Neural cell (in vitro differentiated cells): ENCODE data around the gene URI1. TPM values are rescaled to one million over a fixed set of nuclear protein-coding genes. Genes with fewer than 3 reads are reported as not detected.

ENCODE experiments used
- H2AFZ ChIP-seq: fragments of 200-600, 300-800 bp; sonication (generic), shearing (Covaris generic); 2 replicates; pipeline ENCODE4 v1.6.0; 2014; ENCODE audit warnings: low read depth, mild to moderate bottlenecking, antibody characterized with exemption, low read length, moderate library complexity
- H3F3A ChIP-seq: fragments of 200-600 bp; shearing (Covaris generic); 2 replicates; pipeline ENCODE4 v1.6.1; 2016; ENCODE audit warnings: mild to moderate bottlenecking, moderate library complexity, mixed read lengths, antibody characterized with exemption, low read length; ENCODE audit not compliant: insufficient read depth, poor library complexity, severe bottlenecking
- H3K27ac ChIP-seq: fragments of 200-600, 300-800 bp; sonication (generic), shearing (Covaris generic); 2 replicates; pipeline ENCODE4 v1.5.1; 2014; ENCODE audit warnings: mild to moderate bottlenecking, low read length, moderate library complexity
- H3K27me3 ChIP-seq: fragments of 300-800, 200-600 bp; sonication (generic), shearing (Covaris generic); 2 replicates; pipeline ENCODE4 v1.6.0; 2014; ENCODE audit warnings: mild to moderate bottlenecking, low read depth, low read length, moderate library complexity; ENCODE audit not compliant: insufficient read depth
- H3K36me3 ChIP-seq: fragments of 300-800, 200-600 bp; sonication (generic), shearing (Covaris generic); 2 replicates; pipeline ENCODE4 v1.5.1; 2014; ENCODE audit warnings: mild to moderate bottlenecking, antibody characterized with exemption, low read length, moderate library complexity; ENCODE audit not compliant: insufficient read depth
- H3K4me2 ChIP-seq: fragments of 300-800, 200-600 bp; sonication (generic), shearing (Covaris generic); 2 replicates; pipeline ENCODE4 v1.6.0; 2014; ENCODE audit warnings: mild to moderate bottlenecking, low read length
- H3K4me3 ChIP-seq: fragments of 300-800, 200-600 bp; sonication (generic), shearing (Covaris generic); 2 replicates; pipeline ENCODE4 v1.5.1; 2014; ENCODE audit warnings: mild to moderate bottlenecking, low read length, moderate library complexity
- H3K79me2 ChIP-seq: fragments of 200-600 bp; shearing (Covaris generic); replicated peaks from 2 replicates; pipeline ENCODE4 v1.6.0; 2014; ENCODE audit warnings: mild to moderate bottlenecking, low read length, moderate library complexity; ENCODE audit not compliant: insufficient read depth
- H3K9ac ChIP-seq: fragments of 300-800, 200-600 bp; sonication (generic), shearing (Covaris generic); 2 replicates; pipeline ENCODE4 v1.6.1; 2016; ENCODE audit warnings: mild to moderate bottlenecking, low read length, mixed read lengths
- H3K9me2 ChIP-seq: fragments of 200-600 bp; shearing (Covaris generic); 2 replicates; pipeline ENCODE4 v1.6.1; 2016; ENCODE audit warnings: mild to moderate bottlenecking, low read length, mixed read lengths; ENCODE audit not compliant: insufficient read depth
- H3K9me3 ChIP-seq: fragments of 200-600, 300-800 bp; sonication (generic), shearing (Covaris generic); 2 replicates; pipeline ENCODE4 v1.6.1; 2016; ENCODE audit warnings: mild to moderate bottlenecking, mixed run types, low read length, moderate library complexity, mixed read lengths
- H4K20me1 ChIP-seq: fragments of 200-600 bp; shearing (Covaris generic); 2 replicates; pipeline ENCODE4 v1.6.1; 2016; ENCODE audit warnings: mild to moderate bottlenecking, mixed run types; ENCODE audit not compliant: insufficient read depth
- CTCF ChIP-seq: fragments of 450-650 bp; IDR thresholded peaks from 2 replicates; pipeline ENCODE4 v1.5.1; 2014; ENCODE audit warnings: antibody characterized with exemption, mild to moderate bottlenecking, moderate library complexity; ENCODE audit not compliant: poor library complexity, severe bottlenecking
- EP300 ChIP-seq: fragments of 450-650 bp; conservative IDR thresholded peaks from 2 replicates; pipeline ENCODE4 v1.6.1; 2014; ENCODE audit warnings: antibody characterized with exemption, mild to moderate bottlenecking, moderate library complexity; ENCODE audit not compliant: poor library complexity, severe bottlenecking
- EZH2 ChIP-seq: fragments of 200-600, 300-800 bp; shearing (Covaris generic), sonication (generic); IDR thresholded peaks from 2 replicates; pipeline ENCODE4 v1.6.1; 2014; ENCODE audit warnings: antibody characterized with exemption, low read length, borderline replicate concordance, mild to moderate bottlenecking; ENCODE audit not compliant: insufficient read depth, poor library complexity, severe bottlenecking
- MXI1 ChIP-seq: fragments of 450-650 bp; conservative IDR thresholded peaks from 2 replicates; pipeline ENCODE4 v1.6.1; 2014; ENCODE audit warnings: antibody characterized with exemption, mild to moderate bottlenecking; ENCODE audit not compliant: poor library complexity, severe bottlenecking
- POLR2AphosphoS5 ChIP-seq: IDR thresholded peaks from 2 replicates; pipeline ENCODE4 v1.6.1; 2012
- RAD21 ChIP-seq: fragments of 450-650 bp; conservative IDR thresholded peaks from 2 replicates; pipeline ENCODE4 v1.6.1; 2014; ENCODE audit warnings: antibody characterized with exemption, mild to moderate bottlenecking, moderate library complexity
- SMC3 ChIP-seq: fragments of 450-650 bp; conservative IDR thresholded peaks from 2 replicates; pipeline ENCODE4 v1.6.1; 2014; ENCODE audit warnings: antibody characterized with exemption, mild to moderate bottlenecking, moderate library complexity; ENCODE audit not compliant: poor library complexity
- TAF1 ChIP-seq: IDR thresholded peaks from 2 replicates; pipeline ENCODE4 v1.6.1; 2012; ENCODE audit warnings: low read depth
- polyA plus RNA-seq: library from polyadenylated mRNA; depleted of rRNA; stranded (reverse); fragments of >200 nt; gene quantifications from 2 replicates; pipeline ENCODE4 v1.2.3, GENCODE V29; 2014
- TF ChIP-seq, protein P1 (sequence below): IDR thresholded peaks from 2 replicates; pipeline ENCODE4 v1.6.1; 2012; ENCODE audit warnings: borderline replicate concordance

Gene URI1
- polyA plus RNA-seq, 1 donor from 2014 or later = 55.4 TPM

- no peaks in the 10 kb centered on the region for H4K20me1 ChIP-seq
- H3K4me2 ChIP-seq = no peak overlapping the region
- H3K36me3 ChIP-seq = no peaks in the 10 kb centered on the region
- H3K9me3 ChIP-seq = no peaks in the 10 kb centered on the region
- no peaks in the 10 kb centered on the region for H3F3A ChIP-seq
- H3K27me3 ChIP-seq = no peaks in the 10 kb centered on the region
- H3K27ac ChIP-seq = no peak overlapping the region
- TF ChIP-seq CTCF (no peak), EP300 (no peak), RAD21 (no peak), EZH2 (no peak), POLR2AphosphoS5 (no peak), TAF1 (no peak), SMC3 (no peak), MXI1 (no peak)
- TF ChIP-seq, protein P1, sequence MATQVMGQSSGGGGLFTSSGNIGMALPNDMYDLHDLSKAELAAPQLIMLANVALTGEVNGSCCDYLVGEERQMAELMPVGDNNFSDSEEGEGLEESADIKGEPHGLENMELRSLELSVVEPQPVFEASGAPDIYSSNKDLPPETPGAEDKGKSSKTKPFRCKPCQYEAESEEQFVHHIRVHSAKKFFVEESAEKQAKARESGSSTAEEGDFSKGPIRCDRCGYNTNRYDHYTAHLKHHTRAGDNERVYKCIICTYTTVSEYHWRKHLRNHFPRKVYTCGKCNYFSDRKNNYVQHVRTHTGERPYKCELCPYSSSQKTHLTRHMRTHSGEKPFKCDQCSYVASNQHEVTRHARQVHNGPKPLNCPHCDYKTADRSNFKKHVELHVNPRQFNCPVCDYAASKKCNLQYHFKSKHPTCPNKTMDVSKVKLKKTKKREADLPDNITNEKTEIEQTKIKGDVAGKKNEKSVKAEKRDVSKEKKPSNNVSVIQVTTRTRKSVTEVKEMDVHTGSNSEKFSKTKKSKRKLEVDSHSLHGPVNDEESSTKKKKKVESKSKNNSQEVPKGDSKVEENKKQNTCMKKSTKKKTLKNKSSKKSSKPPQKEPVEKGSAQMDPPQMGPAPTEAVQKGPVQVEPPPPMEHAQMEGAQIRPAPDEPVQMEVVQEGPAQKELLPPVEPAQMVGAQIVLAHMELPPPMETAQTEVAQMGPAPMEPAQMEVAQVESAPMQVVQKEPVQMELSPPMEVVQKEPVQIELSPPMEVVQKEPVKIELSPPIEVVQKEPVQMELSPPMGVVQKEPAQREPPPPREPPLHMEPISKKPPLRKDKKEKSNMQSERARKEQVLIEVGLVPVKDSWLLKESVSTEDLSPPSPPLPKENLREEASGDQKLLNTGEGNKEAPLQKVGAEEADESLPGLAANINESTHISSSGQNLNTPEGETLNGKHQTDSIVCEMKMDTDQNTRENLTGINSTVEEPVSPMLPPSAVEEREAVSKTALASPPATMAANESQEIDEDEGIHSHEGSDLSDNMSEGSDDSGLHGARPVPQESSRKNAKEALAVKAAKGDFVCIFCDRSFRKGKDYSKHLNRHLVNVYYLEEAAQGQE = no peak
- no peaks in the 10 kb centered on the region for H3K9me2 ChIP-seq
- H3K79me2 ChIP-seq = peaks cover 9% of the 10 kb centered on the region
- H2AFZ ChIP-seq = no peak overlapping the region
- H3K4me3 ChIP-seq = no peak overlapping the region
- H3K9ac ChIP-seq = no peak overlapping the region
These were observed 46.3 kb downstream of the URI1 start for GRCh38 chr19:29988351-29988750.

DNA sequence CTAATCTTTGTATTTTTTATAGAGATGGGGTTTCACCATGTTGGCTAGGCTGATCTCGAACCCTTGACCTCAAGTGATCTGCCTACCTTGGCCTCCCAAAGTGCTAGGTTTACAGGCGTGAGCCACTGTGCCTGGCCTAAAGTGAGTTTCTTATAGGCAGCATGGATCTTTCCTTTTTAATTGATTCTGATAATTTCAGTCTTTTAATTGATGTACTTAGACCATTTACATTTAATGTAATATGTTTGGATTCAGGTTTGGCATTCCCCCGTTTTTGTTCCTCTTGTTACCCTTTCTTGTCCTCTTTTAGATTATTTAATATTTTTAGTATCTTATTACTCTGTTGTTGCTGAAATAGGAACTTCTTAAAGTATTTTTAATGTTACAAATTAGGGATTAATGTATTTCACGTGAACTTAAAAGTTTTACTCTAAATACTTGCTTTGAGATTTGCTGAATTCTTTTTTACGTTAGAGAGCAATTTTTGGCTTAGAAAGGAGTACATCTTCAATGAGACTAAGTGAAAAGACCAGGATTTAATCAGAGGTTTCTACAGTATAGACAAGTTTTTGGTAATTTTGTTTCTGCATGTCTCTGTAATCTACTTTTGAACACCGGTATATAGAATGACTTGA lies 50.3 kb downstream of the URI1 start:
- no peaks in the 10 kb centered on the region for H4K20me1 ChIP-seq
- TF ChIP-seq EP300 (no peak), EZH2 (no peak), TAF1 (no peak), CTCF (no peak), MXI1 (no peak), SMC3 (no peak), RAD21 (no peak), POLR2AphosphoS5 (no peak)
- TF ChIP-seq, protein P1 = no peak
- H3K9me3 ChIP-seq = no peaks in the 10 kb centered on the region
- H3K27ac ChIP-seq = no peak overlapping the region
- H3K27me3 ChIP-seq = no peaks in the 10 kb centered on the region
- no peaks in the 10 kb centered on the region for H3F3A ChIP-seq
- no peak overlapping the region for H3K4me3 ChIP-seq
- no peak overlapping the region for H3K4me2 ChIP-seq
- H3K9ac ChIP-seq = no peak overlapping the region
- H2AFZ ChIP-seq = no peak overlapping the region
- no peaks in the 10 kb centered on the region for H3K9me2 ChIP-seq
- H3K79me2 ChIP-seq = peaks cover 10% of the 10 kb centered on the region
- H3K36me3 ChIP-seq = no peaks in the 10 kb centered on the region
